Right ventricle myocardium superior (tissue), 1 donor: ENCODE results near the gene CTIF. TPM values are rescaled to one million over a fixed set of nuclear protein-coding genes. Genes with fewer than 3 reads are reported as not detected.
A peak's percentile ranks its signal among the peaks of the same experiment; 100 is the strongest.

ENCODE experiments used
- ATAC-seq: fragments of 200-7000 bp; cut with Tn5 transposase; one replicate; pipeline ENCODE4 v1.9.1; 2020; ENCODE audit warnings: mild to moderate bottlenecking; ENCODE audit not compliant: poor library complexity
- DNase-seq: peaks from one replicate; pipeline ENCODE4 v3.0.0-alpha.2; 2020
- intact Hi-C: fragments of 100-400 bp; cut with DNase I; formaldehyde crosslinking; loops from one replicate; pipeline ENCODE4 v1.11.2; 2022
- total RNA-seq: library from RNA; stranded (reverse); fragmentation: NEBNext Ultra II Directional; extraction: Animal tissue kit (Norgen Biotek cat#: 25700); gene quantifications from one replicate; pipeline ENCODE4 v1.2.1, GENCODE V29; 2021
- donor health status: DM: no; HTN: yes; CAD: no; lungs with severe emphysema.

CTIF gene
- total RNA-seq, 1 donor from 2014 or later: 54.5 TPM

DNA sequence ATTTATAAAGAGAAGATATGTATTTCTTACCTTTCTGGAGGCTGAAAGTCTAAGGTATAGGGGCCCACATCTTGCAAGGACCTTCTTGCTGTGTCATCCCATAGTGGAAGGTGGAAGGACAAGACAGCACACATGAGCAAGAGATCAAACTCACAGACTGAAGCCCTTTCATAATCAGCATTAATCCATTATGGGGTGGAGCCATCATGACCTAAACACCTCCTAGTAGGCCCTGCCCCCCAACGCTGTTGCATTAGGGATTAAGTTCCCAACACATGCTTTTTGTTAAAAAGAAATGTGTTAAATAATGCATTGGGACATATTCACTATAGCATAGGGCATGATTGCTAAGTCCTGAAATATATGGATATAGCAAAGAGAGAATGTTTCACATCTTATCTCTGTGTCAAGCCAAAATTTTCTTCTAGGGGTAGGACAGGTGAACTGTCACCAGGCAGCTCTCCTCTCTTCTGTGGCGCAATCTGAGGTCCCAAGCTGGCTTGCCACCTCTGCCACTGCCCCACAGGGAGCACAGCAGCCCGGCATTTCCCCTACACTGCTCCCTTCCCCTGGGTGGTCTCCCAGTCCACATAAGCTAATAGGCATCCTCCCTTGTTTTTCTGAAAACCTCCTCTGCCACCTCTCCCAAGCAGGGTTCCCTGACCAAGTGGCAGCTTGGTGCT, 8.3 kb upstream of the CTIF start:
- intact Hi-C loops: no loop called here
- DNase-seq: no peak
- ATAC-seq: no peak

DNA sequence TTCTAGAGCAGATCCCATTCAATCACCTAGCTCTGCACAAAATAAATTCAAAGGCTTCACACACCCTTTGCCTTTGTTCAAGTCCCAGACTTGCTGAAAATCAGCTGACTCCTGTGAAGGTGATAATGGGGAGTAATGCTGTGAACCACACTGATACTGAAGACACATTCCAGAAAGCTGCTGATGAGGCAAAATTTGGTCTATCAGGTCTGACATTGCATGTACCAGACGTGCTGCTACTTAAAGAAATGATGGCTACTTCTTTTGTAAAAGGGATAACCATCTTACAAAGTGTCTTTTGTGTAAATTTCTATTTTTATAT, 7.8 kb upstream of the CTIF start:
- no peak for ATAC-seq
- intact Hi-C loops: no loop called here
- no peak for DNase-seq

DNA sequence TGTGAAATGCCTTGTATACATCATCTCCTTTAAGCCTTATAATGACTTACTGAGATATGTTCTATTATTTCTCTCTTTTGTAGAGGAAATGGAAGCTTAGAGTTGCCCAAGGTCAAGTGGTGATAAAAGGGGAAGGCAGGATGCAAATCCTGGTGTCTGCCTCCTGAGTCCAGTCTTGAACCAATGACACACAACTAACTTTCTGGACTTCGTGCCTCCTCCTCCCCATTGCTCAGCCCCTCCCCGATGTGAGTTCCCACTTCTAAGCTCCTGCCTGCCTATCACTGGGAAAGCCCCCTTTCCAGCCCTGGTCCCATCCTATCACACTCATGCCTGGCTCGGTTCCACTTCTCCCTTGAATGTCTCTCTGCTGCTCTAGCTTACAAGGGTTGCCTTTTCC, 6.9 kb upstream of the CTIF start:
- intact Hi-C loops: no loop called here
- no peak for DNase-seq
- ATAC-seq: no peak

DNA sequence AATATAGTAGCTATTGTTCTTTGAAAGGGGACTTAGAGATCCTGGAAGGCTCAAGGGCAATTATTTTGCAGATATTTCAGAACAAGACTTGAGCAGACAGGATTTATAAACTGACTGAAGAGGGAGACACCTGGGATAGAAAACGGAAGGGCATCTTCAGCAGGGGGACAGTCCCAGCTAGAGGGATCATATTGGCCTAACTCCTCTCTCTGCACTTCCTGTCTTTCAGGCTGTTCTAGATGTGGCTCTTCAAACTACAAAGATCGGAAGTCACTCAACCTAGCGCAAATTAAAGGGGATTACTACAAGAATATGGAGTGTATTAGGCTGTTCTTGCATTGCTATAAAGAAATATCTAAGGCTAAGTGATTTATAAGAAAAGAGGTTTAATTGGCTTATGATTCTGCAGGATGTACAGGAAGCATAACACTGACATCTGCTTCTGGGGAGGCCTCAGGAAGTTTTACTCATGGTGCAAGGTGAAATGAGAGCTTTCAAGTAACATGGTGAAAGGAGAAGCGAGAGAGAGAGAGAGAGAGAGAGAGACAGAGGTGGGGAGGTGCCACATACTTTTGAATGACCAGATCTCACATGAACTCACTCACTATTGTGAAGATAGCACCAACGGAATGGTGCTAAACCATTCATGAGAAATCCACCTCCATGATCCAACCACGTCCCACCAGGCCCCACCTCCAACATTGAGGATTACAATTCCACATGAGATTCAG, 5.3 kb upstream of the CTIF start:
- DNase-seq: no peak
- intact Hi-C loops: no loop called here
- ATAC-seq: no peak

DNA sequence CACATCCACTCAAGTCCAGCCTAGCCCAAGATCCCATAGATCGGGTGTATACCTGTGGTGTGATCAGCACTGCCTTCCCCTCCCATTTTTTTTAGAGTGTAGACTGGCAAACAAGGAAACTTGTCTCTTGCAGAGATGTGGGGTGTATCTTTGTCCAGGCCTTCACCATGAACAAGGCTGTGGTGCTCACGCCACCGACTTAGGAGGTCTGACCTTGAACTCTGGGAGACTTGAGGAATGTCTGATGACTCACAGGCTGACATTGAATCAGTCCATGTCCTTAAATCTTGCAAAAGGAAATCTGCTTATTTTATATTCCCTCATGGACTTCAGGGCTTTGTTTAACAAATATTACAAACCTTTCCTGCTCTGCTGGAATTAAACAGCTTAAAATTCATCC, 4.5 kb upstream of the CTIF start:
- no peak for ATAC-seq
- intact Hi-C loops: no loop called here
- DNase-seq: no peak

- intact Hi-C loops: no loop called here
Measured at GRCh38 chr18:48535956-48536355, 2.9 kb upstream of the CTIF start.

DNA sequence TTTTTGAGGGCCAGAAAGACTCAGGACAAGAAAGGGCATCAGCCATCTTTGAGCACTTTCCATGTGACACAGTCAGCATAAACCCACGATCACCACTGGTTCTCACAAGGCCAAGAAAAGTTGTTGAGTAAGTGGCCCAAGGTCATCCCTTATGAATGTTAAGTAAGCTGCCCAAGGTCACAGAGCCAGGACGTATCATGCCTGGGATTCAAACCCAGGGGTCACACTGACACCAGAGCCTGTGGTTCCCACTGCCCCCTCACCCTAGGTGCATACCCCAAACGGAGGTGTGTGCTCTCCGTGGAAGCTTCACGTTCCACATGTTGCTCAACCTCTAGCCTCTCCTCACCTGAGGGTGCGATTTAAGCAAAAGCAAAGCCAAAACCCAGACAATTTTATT, 2.3 kb upstream of the CTIF start:
- intact Hi-C loops: no loop called here
- DNase-seq (no peak), ATAC-seq (no peak)

More at GRCh38 chr18:48535956-48536355, 2.9 kb upstream of the CTIF start:
- no peak for DNase-seq
- no peak for ATAC-seq

- DNase-seq (peak; percentile 59), ATAC-seq (peak; percentile 30)
- intact Hi-C loops: no loop called here
Measured at GRCh38 chr18:48539406-48540250, 797 bp downstream of the CTIF start.

DNA sequence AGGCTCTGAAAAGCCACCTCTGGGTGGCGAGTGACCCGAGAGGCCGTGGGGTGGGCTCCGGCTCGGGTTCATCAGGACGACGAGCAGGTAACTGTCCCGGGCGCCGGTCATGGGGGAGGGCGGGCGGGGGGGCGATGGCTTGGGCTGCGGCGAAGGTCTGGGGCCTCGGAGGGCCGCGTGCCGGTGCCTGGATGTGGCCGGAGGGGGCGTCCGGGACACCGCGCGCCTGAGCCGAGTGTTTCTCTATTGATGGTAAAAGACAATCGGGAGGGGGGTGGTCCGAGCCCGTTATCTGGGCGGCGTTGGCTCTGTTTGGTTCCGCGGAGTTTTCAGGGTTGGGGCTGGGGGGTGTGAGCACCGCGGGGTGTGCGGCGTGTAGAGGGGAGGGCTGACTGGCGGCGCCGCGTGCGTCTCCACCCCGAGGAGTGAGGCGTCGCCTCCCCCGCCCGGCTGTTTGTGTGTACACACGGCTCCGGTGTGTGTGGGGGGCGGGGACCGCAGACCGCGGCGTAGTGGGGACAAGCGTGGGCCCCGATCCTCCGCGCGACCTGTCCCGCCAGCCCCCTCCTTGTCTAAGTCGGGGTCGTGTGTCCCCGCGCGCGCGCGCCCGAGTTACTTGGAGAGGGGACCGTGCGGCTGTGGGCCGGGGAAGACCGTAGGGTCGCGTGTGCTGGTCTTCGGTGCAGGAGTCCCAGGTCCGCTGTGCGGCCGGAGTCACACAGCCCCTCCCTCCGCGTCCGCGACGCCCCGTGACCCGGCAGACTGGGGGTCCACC, 1.6 kb downstream of the CTIF start:
- ATAC-seq (peak; percentile 74), DNase-seq (peak; percentile 84)

GRCh38 chr18:48541026-48541746, 2.4 kb downstream of the CTIF start:
- peak; percentile 78 for ATAC-seq
- intact Hi-C loops: no loop called here
- DNase-seq: peak; percentile 88

More for the DNA sequence above, 1.6 kb downstream of the CTIF start:
- intact Hi-C loops: no loop called here

DNA sequence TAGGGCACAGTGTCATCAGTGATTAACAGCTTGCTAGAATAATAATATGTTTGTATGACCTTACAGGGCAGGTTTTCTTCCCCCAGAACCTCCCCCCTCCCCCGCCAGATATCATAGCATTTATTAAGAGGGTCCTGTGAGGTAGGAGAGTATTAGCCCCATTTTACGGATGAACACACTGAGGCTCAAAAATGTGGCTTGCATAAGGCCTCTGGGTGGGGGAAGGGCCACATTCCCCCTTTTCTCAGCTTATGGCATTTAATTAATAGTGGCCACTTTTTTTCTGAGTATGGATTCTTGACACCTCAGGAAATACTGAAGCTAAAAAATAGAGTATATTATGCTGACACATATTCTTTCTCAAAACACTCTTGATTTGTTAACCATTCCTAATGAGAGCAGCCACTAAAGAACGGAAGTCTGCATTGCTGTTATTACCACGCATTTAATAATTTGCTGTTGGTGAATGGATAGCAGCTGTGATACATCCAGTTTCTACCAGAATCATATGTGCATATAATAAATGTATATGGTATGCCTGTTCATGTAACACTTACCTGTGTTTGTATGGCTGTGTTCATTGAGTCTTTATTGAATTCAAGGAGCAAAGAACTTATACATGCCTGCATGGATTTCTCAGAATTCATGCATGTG, 3.0 kb downstream of the CTIF start:
- no peak for ATAC-seq
- intact Hi-C loops: no loop called here

GRCh38 chr18:48542513-48543181, 3.8 kb downstream of the CTIF start:
- intact Hi-C loops: no loop called here
- DNase-seq (no peak), ATAC-seq (no peak)

More for the DNA sequence above, 3.0 kb downstream of the CTIF start:
- no peak for DNase-seq

DNA sequence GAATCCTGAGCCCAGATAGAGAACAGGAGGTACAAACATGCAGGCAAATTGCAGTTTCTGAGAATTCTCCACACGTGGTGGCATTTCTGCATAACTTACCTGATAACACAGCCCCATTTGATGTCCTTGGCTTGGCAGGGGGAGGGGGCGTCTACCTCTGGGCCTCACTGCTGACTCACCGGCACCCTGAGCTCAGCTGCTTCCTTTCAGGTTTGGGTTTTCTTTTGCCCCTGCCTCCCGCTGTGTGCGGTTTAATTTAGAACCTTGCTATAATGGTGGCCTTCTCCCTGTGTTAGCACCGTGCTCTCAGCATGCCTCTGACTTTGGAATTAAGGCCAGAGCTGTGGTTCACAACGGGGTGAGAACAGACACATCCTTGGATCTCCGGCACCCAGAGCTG, 4.4 kb downstream of the CTIF start:
- no peak for DNase-seq
- no peak for ATAC-seq
- intact Hi-C loops: no loop called here

DNA sequence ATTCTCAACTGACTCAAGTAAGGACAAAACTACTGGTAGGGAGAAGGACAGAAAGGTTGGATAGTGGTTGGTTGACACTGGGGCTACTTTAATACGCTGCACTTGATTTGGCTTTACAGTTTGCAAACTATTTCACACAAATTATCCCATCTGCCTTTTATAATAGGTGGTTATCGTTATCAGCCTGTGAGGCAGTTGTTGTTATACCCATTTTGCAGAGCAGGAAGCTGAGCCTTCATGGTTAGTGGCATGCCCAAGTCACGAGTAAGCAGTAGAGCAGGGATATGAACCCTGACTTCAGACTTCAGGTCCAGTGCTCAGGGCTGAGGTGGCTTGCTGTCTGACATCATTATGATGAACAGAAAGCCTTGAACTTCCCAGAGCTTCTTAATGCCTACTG, 5.3 kb downstream of the CTIF start:
- DNase-seq (no peak), ATAC-seq (no peak)
- intact Hi-C loops: no loop called here

GRCh38 chr18:48544661-48545415, 6.0 kb downstream of the CTIF start:
- intact Hi-C loops: no loop called here
- ATAC-seq (no peak), DNase-seq (no peak)

- DNase-seq: peak; percentile 79
- intact Hi-C loops: no loop called here
- peak; percentile 28 for ATAC-seq
Measured at GRCh38 chr18:48545757-48546321, 7.0 kb downstream of the CTIF start.
